Adrenal gland (tissue), 12 donors: ENCODE measurements around the gene PRKAG3. TPM values are rescaled to one million over a fixed set of nuclear protein-coding genes. Genes with fewer than 3 reads are reported as not detected.

ENCODE experiments used
- DNase-seq, 7 donors: peaks; one replicate each; pipeline ENCODE4 v3.0.0-alpha.2; 2019 to 2020
- H3K27ac ChIP-seq, 5 donors: fragments of 200-600 bp; sonication (generic) in 4 of 5; 1 replicate in 3 of 5; 2 replicates in 2 of 5; pipeline versions ENCODE4 v1.5.1 to v1.8.0; 2016 to 2020; ENCODE audit warnings: mild to moderate bottlenecking in 1 of 5
- H3K27me3 ChIP-seq: fragments of 200-600 bp; 2 replicates; pipeline ENCODE4 v1.8.0; 2021
- H3K36me3 ChIP-seq, 2 donors: fragments of 200-600 bp; replicated peaks in 1 of 2; 1 replicate in 1 of 2; 2 replicates in 1 of 2; pipeline versions ENCODE4 v1.5.1 to v1.8.0; 2018 to 2022
- H3K4me1 ChIP-seq, 2 donors: fragments of 200-600 bp; replicated peaks in 1 of 2; 1 replicate in 1 of 2; 2 replicates in 1 of 2; pipeline versions ENCODE4 v1.5.1 to v1.8.0; 2018 to 2021
- H3K4me3 ChIP-seq, 4 donors: fragments of 200-600 bp; sonication (generic) in 3 of 4; one replicate each; pipeline ENCODE4 v1.5.1; 2016 to 2018
- H3K9me3 ChIP-seq, 3 donors: fragments of 200-600 bp; sonication (generic) in 1 of 3; replicated peaks in 1 of 3; 1 replicate in 2 of 3; 2 replicates in 1 of 3; pipeline versions ENCODE4 v1.5.1 to v1.8.0; 2016 to 2021
- POLR2A ChIP-seq, 2 donors: fragments of 450-650 bp; IDR thresholded peaks; one replicate each; pipeline ENCODE4 v1.6.1; 2017; ENCODE audit warnings: antibody characterized with exemption in 2 of 2, mild to moderate bottlenecking in 2 of 2, moderate library complexity in 1 of 2
- WGBS, 4 donors: extraction: QIAGEN DNeasy Blood & Tissue Kit in 2 of 4; methylation state at CpG; one replicate each; pipeline versions ENCODE4 v1.1.5 to v1.1.7; 2013 to 2017; 5-methylcytosine and 5-hydroxymethylcytosine counted together
- intact Hi-C, 2 donors: fragments of 100-400 bp; cut with DNase I; formaldehyde crosslinking; loops; one replicate each; pipeline versions ENCODE4 v1.14.1 to v1.15.0; 2022 to 2023
- polyA plus RNA-seq, 3 donors: library from polyadenylated mRNA; stranded (reverse); fragments of 200-250 nt in 2 of 3; fragments of 350-450 nt in 1 of 3; fragmentation: Illumina TruSeq in 1 of 3; extraction: RNeasy Lipid Tissue Mini Kit (QIAGEN cat#74804) in 1 of 3; gene quantifications; one replicate each; pipeline ENCODE4 v1.2.3, GENCODE V29; 2013 to 2014
- total RNA-seq, 9 donors: library from RNA; depleted of rRNA in 4 of 9; stranded (reverse); fragments of >200 nt in 4 of 9; fragments of 120-200 nt in 1 of 9; fragmentation: NEBNext Ultra II Directional in 1 of 9; extraction: Animal tissue kit (Norgen Biotek cat#: 25700) in 1 of 9; gene quantifications; one replicate each; pipeline versions ENCODE4 v1.1.0 to v1.2.4, GENCODE V29; 2013 to 2023
- TF ChIP-seq, protein P1 (sequence below), 6 experiments: fragments of 450-650 bp in 4 of 6; fragments of 200-600 bp in 2 of 6; sonication (generic) in 1 of 6; IDR thresholded peaks; 1 replicate in 5 of 6; 2 replicates in 1 of 6; pipeline versions ENCODE4 v1.5.1 to v1.8.0; 2016 to 2021; ENCODE audit warnings: antibody characterized with exemption in 6 of 6, mild to moderate bottlenecking in 2 of 6, moderate library complexity in 1 of 6
- donor health status: healthy with polysubstance abuse.
- donor health status: Bipolar disorder and iron deficiency.
- donor health status: DM: yes; HTN: yes; CAD: no.
- donor health status: DM: no; HTN: no; CAD: no.
- donor health status: DM: no; HTN: no; CAD: no.
- donor health status: DM: yes; HTN: yes; CAD: no.

PRKAG3 gene
- total and polyA plus RNA-seq, 12 donors, result 0.20 TPM; not detected in 11

DNA sequence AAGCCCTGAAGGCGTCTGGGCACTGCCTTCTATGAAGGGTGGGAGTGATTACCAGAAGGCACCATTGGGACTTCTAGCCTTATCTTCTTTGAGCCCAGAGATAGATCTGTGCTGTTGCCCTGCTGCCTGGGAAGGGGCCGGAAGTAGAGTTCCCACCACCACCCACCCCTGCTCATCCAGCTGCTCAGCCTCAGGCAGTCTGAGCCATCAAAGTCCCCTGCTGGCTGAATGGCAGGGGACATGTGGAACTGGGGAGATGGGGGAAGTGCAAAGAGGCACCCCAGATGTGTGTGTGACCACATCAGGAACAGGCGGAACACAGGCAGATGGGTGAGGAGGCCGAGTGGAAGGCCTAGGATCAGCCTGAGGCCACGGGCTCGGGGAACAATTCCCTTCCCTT is 45.7 kb upstream of the PRKAG3 start:
- Histone ChIP-seq H3K36me3 (no peaks in the 10 kb centered on the region), H3K27ac (no peak overlapping the region), H3K4me3 (no peak overlapping the region), H3K27me3 (peaks cover 66% of the 10 kb centered on the region), H3K4me1 (peaks cover 7 to 14% of the 10 kb centered on the region in 2 donors), H3K9me3 (no peaks in the 10 kb centered on the region)
- no peak for DNase-seq
- WGBS, 4 donors, result 51 to 72% (median 59%) methylated on average over 5 to 6 of the region's 6 CpGs
- TF ChIP-seq, protein P1, sequence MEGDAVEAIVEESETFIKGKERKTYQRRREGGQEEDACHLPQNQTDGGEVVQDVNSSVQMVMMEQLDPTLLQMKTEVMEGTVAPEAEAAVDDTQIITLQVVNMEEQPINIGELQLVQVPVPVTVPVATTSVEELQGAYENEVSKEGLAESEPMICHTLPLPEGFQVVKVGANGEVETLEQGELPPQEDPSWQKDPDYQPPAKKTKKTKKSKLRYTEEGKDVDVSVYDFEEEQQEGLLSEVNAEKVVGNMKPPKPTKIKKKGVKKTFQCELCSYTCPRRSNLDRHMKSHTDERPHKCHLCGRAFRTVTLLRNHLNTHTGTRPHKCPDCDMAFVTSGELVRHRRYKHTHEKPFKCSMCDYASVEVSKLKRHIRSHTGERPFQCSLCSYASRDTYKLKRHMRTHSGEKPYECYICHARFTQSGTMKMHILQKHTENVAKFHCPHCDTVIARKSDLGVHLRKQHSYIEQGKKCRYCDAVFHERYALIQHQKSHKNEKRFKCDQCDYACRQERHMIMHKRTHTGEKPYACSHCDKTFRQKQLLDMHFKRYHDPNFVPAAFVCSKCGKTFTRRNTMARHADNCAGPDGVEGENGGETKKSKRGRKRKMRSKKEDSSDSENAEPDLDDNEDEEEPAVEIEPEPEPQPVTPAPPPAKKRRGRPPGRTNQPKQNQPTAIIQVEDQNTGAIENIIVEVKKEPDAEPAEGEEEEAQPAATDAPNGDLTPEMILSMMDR (IDR thresholded peaks at IDR 0.05), result no peak
- no peak for TF ChIP-seq POLR2A (IDR thresholded peaks at IDR 0.05)
- intact Hi-C loops, result no loop called here

DNA sequence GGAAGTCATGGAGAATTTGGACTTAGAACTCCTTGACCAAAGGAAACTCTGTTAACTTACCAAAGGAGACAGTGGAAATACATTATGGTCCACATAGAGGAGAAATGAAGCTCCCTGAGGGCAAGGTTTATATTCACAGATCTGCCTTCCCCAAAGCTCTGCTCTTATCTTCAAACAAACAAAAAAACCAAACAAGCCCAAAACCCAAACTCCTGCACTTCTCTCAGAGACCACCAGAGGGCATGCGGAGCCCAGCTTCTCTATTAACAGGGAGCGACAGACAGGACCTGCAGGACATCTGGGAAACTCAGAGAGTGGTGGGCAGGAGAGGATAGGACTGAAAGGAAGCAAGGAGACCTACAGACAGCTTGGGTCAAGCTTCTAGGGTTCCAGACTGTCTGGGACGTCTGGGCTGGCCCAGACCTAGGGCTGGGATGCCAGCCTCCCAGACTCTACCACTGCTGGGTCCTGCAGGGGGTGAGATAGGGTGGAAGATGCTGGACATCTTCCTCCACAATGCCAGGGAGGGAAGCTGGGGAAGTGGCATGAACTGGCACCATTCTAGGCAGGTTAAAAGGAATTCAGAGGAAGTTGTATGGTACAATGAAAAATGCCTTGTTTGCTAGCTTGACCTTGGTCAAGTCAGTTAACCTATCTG is 45.1 kb upstream of the PRKAG3 start:
- no peak overlapping the region for H3K27ac ChIP-seq
- peaks cover 7 to 14% of the 10 kb centered on the region in 2 donors for H3K4me1 ChIP-seq
- DNase-seq, result peak; percentile 63 to 92 (median 73)
- no peaks in the 10 kb centered on the region for H3K36me3 ChIP-seq
- TF ChIP-seq POLR2A (IDR thresholded peaks at IDR 0.05), result no peak
- TF ChIP-seq, protein P1 (IDR thresholded peaks at IDR 0.05), result peak; percentile 86 to 97 (median 94)
- H3K9me3 ChIP-seq, result no peaks in the 10 kb centered on the region
- WGBS, 4 donors, result 0% methylated on average over 3 of the region's 3 CpGs
- intact Hi-C loops, result no loop called here
- H3K4me3 ChIP-seq, result no peak overlapping the region
- peaks cover 68% of the 10 kb centered on the region for H3K27me3 ChIP-seq

DNA sequence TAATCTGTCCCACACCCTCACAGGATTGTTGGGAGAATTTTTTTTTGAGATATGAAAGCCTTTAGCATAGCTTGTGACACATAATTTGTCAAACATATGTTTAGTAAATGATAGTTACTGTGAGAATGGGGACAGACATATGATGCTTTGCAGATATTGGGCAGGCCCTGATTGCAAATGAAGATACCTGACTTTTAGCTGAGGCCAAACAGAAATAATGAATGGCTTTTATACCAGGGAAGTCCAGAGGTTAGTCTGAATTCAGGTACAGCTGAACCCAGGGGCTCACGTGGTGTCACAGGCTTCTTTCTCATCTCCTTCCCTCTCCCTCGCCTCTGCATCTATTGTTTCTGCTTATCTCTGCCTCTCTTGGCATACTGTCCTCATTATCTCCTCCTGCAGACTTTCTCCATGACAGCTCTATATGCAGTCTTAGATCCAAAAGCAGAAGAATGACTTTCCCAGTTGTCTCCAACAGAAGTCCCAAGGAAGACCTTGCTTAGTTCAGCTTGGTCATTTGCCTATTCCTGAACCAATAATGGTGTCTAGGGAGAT is 44.2 kb upstream of the PRKAG3 start:
- intact Hi-C loops, result no loop called here
- Histone ChIP-seq H3K9me3 (no peaks in the 10 kb centered on the region), H3K27me3 (peaks cover 73% of the 10 kb centered on the region), H3K4me1 (peaks cover 7 to 19% of the 10 kb centered on the region in 2 donors), H3K4me3 (no peak overlapping the region), H3K36me3 (no peaks in the 10 kb centered on the region), H3K27ac (no peak overlapping the region)
- no peak for TF ChIP-seq POLR2A (IDR thresholded peaks at IDR 0.05)
- TF ChIP-seq, protein P1 (IDR thresholded peaks at IDR 0.05), result no peak
- 37 to 47% (median 44%) methylated on average over 2 of the region's 2 CpGs for WGBS, 4 donors
- DNase-seq, result no peak

DNA sequence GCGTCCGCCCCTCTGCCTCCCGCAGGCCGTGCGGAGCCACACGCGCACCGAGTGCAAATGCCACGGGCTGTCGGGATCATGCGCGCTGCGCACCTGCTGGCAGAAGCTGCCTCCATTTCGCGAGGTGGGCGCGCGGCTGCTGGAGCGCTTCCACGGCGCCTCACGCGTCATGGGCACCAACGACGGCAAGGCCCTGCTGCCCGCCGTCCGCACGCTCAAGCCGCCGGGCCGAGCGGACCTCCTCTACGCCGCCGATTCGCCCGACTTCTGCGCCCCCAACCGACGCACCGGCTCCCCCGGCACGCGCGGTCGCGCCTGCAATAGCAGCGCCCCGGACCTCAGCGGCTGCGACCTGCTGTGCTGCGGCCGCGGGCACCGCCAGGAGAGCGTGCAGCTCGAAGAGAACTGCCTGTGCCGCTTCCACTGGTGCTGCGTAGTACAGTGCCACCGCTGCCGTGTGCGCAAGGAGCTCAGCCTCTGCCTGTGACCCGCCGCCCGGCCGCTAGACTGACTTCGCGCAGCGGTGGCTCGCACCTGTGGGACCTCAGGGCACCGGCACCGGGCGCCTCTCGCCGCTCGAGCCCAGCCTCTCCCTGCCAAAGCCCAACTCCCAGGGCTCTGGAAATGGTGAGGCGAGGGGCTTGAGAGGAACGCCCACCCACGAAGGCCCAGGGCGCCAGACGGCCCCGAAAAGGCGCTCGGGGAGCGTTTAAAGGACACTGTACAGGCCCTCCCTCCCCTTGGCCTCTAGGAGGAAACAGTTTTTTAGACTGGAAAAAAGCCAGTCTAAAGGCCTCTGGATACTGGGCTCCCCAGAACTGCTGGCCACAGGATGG is 42.0 kb upstream of the PRKAG3 start:
- H3K9me3 ChIP-seq, result no peaks in the 10 kb centered on the region
- H3K36me3 ChIP-seq, result no peaks in the 10 kb centered on the region
- 6 to 12% (median 7%) methylated on average over 10 to 86 of the region's 86 CpGs for WGBS, 4 donors
- peaks cover 0 to 9% of the 10 kb centered on the region in 2 donors for H3K4me1 ChIP-seq
- TF ChIP-seq, protein P1 (IDR thresholded peaks at IDR 0.05), result no peak
- no peak for TF ChIP-seq POLR2A (IDR thresholded peaks at IDR 0.05)
- no peak overlapping the region for H3K4me3 ChIP-seq
- no peak for DNase-seq
- no peak overlapping the region for H3K27ac ChIP-seq
- intact Hi-C loops, result no loop called here
- peaks cover 55% of the 10 kb centered on the region for H3K27me3 ChIP-seq
